ENCODE measurements around the gene PANX2. TPM values are rescaled to one million over a fixed set of nuclear protein-coding genes. Genes with fewer than 3 reads are reported as not detected.

The PANX2 gene
- total RNA-seq, 6 experiments from 2014 or later: 3.9 to 12.3 (median 7.2) TPM

DNA sequence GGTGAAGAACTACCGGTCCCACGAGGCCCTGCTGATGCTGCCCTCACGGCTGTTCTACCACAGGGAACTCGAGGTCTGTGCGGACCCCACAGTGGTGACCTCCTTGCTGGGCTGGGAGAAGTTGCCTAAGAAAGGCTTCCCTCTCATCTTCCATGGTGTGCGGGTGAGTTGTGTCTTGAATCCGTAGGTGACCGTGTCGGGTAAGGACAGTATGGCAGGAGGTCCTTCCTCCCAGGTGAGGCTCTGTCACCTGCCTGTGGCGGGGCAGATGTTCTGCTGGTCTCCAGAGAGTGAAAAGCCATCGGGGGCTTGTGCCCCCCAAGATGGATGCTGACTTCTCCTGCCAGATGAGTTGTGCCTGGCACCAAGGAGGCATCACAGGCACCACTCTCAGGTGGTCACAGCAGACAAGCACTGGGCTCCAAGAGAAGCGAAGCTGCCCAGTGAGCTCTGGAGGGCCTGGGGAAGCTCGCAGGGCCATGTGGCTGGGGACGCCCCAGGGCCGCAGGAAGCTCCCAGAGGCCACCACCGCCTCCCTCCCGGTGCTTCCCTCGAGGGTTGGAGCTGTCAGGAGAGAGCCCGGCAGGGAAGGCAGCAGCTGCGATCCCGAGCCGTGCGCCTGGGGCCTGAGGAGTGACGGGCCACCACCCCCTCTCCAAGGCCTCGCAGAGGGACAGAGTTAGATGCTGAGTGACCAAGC, 17.3 kb upstream of the PANX2 start:
- no peak for ATAC-seq
- intact Hi-C loops (cut with DNase I): loop anchor here in 1 of 2 donors (5.0 kb wide), 1 partner anchor 54 kb away; no protein-coding TSS in a partner anchor
- 56% methylated on average over 5 of the region's 25 CpGs for WGBS (ENCODE audit: insufficient coverage, low coverage, low lambda C conversion rate, missing lambda C conversion rate)

DNA sequence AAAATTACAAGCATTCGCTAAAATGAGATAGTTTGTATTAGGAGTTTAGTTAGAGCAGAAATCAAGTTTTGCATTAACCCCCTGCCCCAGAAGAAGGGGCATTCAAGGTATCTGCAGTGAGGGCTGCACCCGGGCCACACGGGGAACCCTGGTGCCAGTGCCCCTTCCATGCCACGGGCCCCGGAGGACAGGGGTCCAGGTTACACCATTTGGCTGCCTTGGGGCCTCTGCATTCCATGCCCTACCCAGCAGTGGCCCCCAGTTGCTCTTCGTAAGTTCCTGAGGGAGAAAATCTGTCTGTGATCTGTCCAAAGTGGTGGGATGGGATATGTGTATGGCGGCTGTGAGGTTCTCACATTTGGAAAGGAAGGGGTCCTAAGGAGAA, 16.8 kb upstream of the PANX2 start:
- H3K4me1 ChIP-seq: peaks cover 0 to 4% (median 0%) of the 10 kb centered on the region in 4 donors
- TF ChIP-seq, protein P1, sequence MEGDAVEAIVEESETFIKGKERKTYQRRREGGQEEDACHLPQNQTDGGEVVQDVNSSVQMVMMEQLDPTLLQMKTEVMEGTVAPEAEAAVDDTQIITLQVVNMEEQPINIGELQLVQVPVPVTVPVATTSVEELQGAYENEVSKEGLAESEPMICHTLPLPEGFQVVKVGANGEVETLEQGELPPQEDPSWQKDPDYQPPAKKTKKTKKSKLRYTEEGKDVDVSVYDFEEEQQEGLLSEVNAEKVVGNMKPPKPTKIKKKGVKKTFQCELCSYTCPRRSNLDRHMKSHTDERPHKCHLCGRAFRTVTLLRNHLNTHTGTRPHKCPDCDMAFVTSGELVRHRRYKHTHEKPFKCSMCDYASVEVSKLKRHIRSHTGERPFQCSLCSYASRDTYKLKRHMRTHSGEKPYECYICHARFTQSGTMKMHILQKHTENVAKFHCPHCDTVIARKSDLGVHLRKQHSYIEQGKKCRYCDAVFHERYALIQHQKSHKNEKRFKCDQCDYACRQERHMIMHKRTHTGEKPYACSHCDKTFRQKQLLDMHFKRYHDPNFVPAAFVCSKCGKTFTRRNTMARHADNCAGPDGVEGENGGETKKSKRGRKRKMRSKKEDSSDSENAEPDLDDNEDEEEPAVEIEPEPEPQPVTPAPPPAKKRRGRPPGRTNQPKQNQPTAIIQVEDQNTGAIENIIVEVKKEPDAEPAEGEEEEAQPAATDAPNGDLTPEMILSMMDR (IDR thresholded peaks at IDR 0.05): no peak
- no peak for TF ChIP-seq POLR2A (IDR thresholded peaks at IDR 0.05)
- 63% methylated on average over 4 of the region's 7 CpGs for WGBS (ENCODE audit: insufficient coverage, low coverage, low lambda C conversion rate, missing lambda C conversion rate)
- no peaks in the 10 kb centered on the region for H3K27me3 ChIP-seq
- DNase-seq (no peak), ATAC-seq (no peak)
- no peaks in the 10 kb centered on the region for H3K36me3 ChIP-seq
- intact Hi-C loops (cut with DNase I): loop anchor here in 1 of 2 donors (5.0 kb wide), 1 partner anchor 54 kb away; no protein-coding TSS in a partner anchor
- no peak overlapping the region for H3K27ac ChIP-seq
- no peak overlapping the region for H3K4me3 ChIP-seq
- H3K9me3 ChIP-seq: no peaks in the 10 kb centered on the region

More for the DNA sequence above, 17.3 kb upstream of the PANX2 start:
- H3K36me3 ChIP-seq: no peaks in the 10 kb centered on the region
- DNase-seq: no peak
- H3K9me3 ChIP-seq: no peaks in the 10 kb centered on the region
- TF ChIP-seq, protein P1 (IDR thresholded peaks at IDR 0.05): no peak
- no peak for TF ChIP-seq POLR2A (IDR thresholded peaks at IDR 0.05)
- H3K27me3 ChIP-seq: no peaks in the 10 kb centered on the region
- H3K4me3 ChIP-seq: no peak overlapping the region
- no peak overlapping the region for H3K27ac ChIP-seq
- H3K4me1 ChIP-seq: peaks cover 0 to 4% (median 0%) of the 10 kb centered on the region in 4 donors

DNA sequence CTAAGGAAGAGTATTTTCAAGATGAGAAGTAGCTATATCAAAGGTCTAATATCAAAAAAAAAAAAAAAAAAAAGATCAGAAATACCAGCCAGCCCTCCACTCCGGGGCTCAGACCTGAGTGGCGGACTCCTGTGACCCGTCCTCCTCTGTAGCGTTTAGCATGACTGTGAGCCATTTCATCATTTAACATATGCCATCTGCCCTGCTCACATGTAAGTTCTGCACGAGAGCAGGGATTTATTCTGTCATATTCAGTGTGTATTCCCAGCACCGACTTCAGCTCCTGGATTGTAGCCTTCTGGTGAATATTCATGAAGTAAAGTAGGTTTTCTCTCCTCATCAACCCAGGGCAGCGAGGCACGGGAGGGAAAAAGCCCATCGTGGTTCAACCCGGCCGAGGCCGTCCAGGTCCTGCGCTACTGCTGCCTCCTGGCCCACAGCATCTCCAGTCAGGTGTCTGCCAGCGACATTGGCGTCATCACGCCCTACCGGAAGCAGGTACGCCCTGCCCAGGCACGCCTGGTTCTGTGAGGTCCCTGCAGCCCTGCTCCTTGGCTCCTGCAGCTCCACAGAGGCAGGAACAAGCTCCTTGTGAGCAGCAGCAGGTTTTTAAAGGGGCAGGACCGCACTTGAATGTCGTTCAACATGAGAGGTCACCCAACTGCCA, 12.7 kb upstream of the PANX2 start:
- intact Hi-C loops (cut with DNase I): no loop called here
- Histone ChIP-seq H3K9me3 (no peaks in the 10 kb centered on the region), H3K27ac (no peak overlapping the region), H3K4me1 (no peaks in the 10 kb centered on the region), H3K36me3 (no peaks in the 10 kb centered on the region), H3K4me3 (no peak overlapping the region), H3K27me3 (no peaks in the 10 kb centered on the region)
- no peak for DNase-seq
- TF ChIP-seq, protein P1 (IDR thresholded peaks at IDR 0.05): no peak
- TF ChIP-seq POLR2A (IDR thresholded peaks at IDR 0.05): no peak
- no peak for ATAC-seq
- WGBS (ENCODE audit: insufficient coverage, low coverage, low lambda C conversion rate, missing lambda C conversion rate): 78% methylated on average over 8 of the region's 21 CpGs

DNA sequence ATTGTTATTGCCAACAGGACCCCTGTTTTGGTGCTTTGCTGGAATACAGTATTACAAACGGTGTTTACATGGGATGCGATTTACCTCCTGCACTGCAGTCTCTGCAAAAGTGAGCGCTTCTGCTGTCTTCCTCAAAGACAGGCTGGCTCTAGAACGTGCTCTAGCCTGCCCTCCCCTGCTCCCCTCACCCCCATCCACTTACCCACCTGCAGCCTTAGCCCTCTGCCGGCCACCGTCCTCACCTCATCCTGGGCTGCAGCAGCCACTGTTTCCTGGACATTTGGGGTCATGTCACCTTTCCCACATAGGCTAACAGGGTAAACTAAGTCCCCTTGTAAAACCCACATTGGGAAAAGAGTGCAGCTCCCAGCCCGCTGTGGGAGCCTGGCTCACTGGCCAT, 9.6 kb upstream of the PANX2 start:
- TF ChIP-seq, protein P1 (IDR thresholded peaks at IDR 0.05): no peak
- no peak for TF ChIP-seq POLR2A (IDR thresholded peaks at IDR 0.05)
- ATAC-seq (no peak), DNase-seq (no peak)
- WGBS (ENCODE audit: insufficient coverage, low coverage, low lambda C conversion rate, missing lambda C conversion rate): 88% methylated on average over 2 of the region's 7 CpGs
- Histone ChIP-seq H3K27ac (no peak overlapping the region), H3K36me3 (no peaks in the 10 kb centered on the region), H3K4me3 (no peak overlapping the region), H3K27me3 (no peaks in the 10 kb centered on the region), H3K9me3 (no peaks in the 10 kb centered on the region), H3K4me1 (no peaks in the 10 kb centered on the region)
- intact Hi-C loops (cut with DNase I): no loop called here
